GF-D8 (cell line): ENCODE data around the gene TECPR2.
"Not testable (repeated sequence)": the region's sequence is repeated elsewhere in the genome, so short reads cannot be mapped to it uniquely, and the experiment has no call there.

Experiments used
- DNase-seq: peaks from one replicate; lab custom pipeline; 2025; lab: John Stamatoyannopoulos, UW

Gene TECPR2

GRCh38 chr14:102528431-102529170, 165.9 kb downstream of the TECPR2 start:
- no peak for DNase-seq

- DNase-seq = no peak
Observed at GRCh38 chr14:102530828-102531478, 168.2 kb downstream of the TECPR2 start.

GRCh38 chr14:102532204-102532658, 169.5 kb downstream of the TECPR2 start:
- DNase-seq = no peak

- DNase-seq = no peak
Observed at GRCh38 chr14:102537981-102538601, 175.3 kb downstream of the TECPR2 start.

- DNase-seq = no peak
Observed at GRCh38 chr14:102538602-102539543, 176.1 kb downstream of the TECPR2 start.

- no peak for DNase-seq
Observed at GRCh38 chr14:102539544-102540314, 177.0 kb downstream of the TECPR2 start.

- DNase-seq = no peak
Observed at GRCh38 chr14:102540315-102541028, 177.7 kb downstream of the TECPR2 start.

- DNase-seq = not testable (repeated sequence)
Observed at GRCh38 chr14:102541029-102541491, 178.3 kb downstream of the TECPR2 start.

- DNase-seq = no peak
Observed at GRCh38 chr14:102541771-102542170, 179.0 kb downstream of the TECPR2 start.

- DNase-seq = no peak
Observed at GRCh38 chr14:102544046-102544746, 181.5 kb downstream of the TECPR2 start.

- no peak for DNase-seq
Observed at GRCh38 chr14:102544747-102545460, 182.2 kb downstream of the TECPR2 start.

GRCh38 chr14:102545461-102546265, 182.9 kb downstream of the TECPR2 start:
- DNase-seq = no peak

GRCh38 chr14:102548616-102549240, 186.0 kb downstream of the TECPR2 start:
- no peak for DNase-seq

- not testable (repeated sequence) for DNase-seq
Observed at GRCh38 chr14:102550927-102551401, 188.2 kb downstream of the TECPR2 start.
